ENCODE results near the gene SEC22B.
"Not testable (repeated sequence)": the region's sequence is repeated elsewhere in the genome, so short reads cannot be mapped to it uniquely, and the experiment has no call there.

Gene SEC22B

GRCh38 chr1:120117371-120118177 lies 58.7 kb downstream of the SEC22B start:
- not testable (repeated sequence) for DNase-seq (ENCODE audit: low read depth in 1 of 2, low spot score in 1 of 2)

- DNase-seq (ENCODE audit: low read depth in 1 of 2, low spot score in 1 of 2), result not testable (repeated sequence)
Measured at GRCh38 chr1:120116094-120116493, 60.2 kb downstream of the SEC22B start.

GRCh38 chr1:120113134-120113533 lies 63.2 kb downstream of the SEC22B start:
- not testable (repeated sequence) for DNase-seq (ENCODE audit: low read depth in 1 of 2, low spot score in 1 of 2)

GRCh38 chr1:120112212-120112611 lies 64.1 kb downstream of the SEC22B start:
- not testable (repeated sequence) for DNase-seq (ENCODE audit: low read depth in 1 of 2, low spot score in 1 of 2)

GRCh38 chr1:120111771-120112170 lies 64.5 kb downstream of the SEC22B start:
- DNase-seq (ENCODE audit: low read depth in 1 of 2, low spot score in 1 of 2), result not testable (repeated sequence)

GRCh38 chr1:120111008-120111407 lies 65.3 kb downstream of the SEC22B start:
- DNase-seq (ENCODE audit: low read depth in 1 of 2, low spot score in 1 of 2), result not testable (repeated sequence)

- DNase-seq (ENCODE audit: low read depth in 1 of 2, low spot score in 1 of 2), result not testable (repeated sequence)
Measured at GRCh38 chr1:120109656-120110055, 66.7 kb downstream of the SEC22B start.

- DNase-seq (ENCODE audit: low read depth in 1 of 2, low spot score in 1 of 2), result not testable (repeated sequence)
Measured at GRCh38 chr1:120109180-120109579, 67.1 kb downstream of the SEC22B start.

- not testable (repeated sequence) for DNase-seq (ENCODE audit: low read depth in 1 of 2, low spot score in 1 of 2)
Measured at GRCh38 chr1:120105288-120105687, 71.0 kb downstream of the SEC22B start.

GRCh38 chr1:120103768-120104167 lies 72.6 kb downstream of the SEC22B start:
- DNase-seq (ENCODE audit: low read depth in 1 of 2, low spot score in 1 of 2), result not testable (repeated sequence)

- not testable (repeated sequence) for DNase-seq (ENCODE audit: low read depth in 1 of 2, low spot score in 1 of 2)
Measured at GRCh38 chr1:120101593-120101992, 74.7 kb downstream of the SEC22B start.
